ENCODE data around the gene SCAMP3.
"Not testable (repeated sequence)": the region's sequence is repeated elsewhere in the genome, so short reads cannot be mapped to it uniquely, and the experiment has no call there.

The SCAMP3 gene

DNA sequence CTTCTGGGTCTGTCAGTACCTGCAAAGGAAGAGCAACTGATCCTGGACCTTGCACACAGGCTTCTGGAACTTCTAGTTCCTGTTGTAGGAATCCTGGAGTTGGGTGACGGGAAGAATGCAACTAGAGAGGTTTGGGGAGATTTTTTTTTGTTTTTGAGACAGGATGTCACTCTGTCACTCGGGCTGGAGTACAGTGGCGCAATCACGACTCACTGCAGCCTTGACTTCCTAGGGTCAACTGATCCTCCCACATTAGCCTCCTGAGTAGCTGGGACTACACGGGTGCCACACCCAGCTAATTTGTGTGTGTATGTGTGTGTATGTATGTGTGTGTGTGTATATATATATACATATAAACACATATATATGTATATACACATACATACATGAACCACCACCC, 25.7 kb downstream of the SCAMP3 start:
- peaks cover 57 to 63% of the 10 kb centered on the region in 2 experiments for H3K4me1 ChIP-seq (ENCODE audit: control insufficient read depth in 1 of 2, insufficient read depth in 1 of 2, low read depth in 1 of 2, low read length in 1 of 2)
- peaks cover 55% of the 10 kb centered on the region for H3K36me3 ChIP-seq
- TF ChIP-seq CTCF (IDR thresholded peaks at IDR 0.05) = no peak
- no peaks in the 10 kb centered on the region for H3K9me3 ChIP-seq
- no peaks in the 10 kb centered on the region for H3K27me3 ChIP-seq
- peak overlapping the region; percentile 8 to 28 for H3K4me3 ChIP-seq (ENCODE audit: low read depth in 1 of 2, low read length in 1 of 2)
- peak overlapping the region; percentile 80 for H3K27ac ChIP-seq

DNA sequence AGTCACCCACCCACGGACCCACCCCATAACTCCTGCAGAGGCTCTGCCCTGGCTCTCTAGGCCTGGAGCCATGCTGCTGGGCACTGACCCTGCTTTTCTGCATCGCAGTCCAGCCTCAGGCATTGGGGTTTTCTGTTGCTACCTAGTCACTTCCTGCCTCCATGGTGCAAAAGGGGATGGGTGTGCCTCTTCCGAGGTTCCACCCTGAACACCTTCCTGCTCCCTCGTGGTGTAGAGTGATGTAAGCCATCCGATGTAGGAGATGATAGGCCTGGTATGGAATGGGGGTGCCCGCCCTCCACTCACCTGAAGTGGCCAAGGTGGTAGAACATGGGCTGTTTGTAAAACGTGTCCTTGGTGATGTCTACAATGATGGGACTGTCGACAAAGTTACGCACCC, 26.8 kb downstream of the SCAMP3 start:
- H3K27ac ChIP-seq = peak overlapping the region; percentile 80

GRCh38 chr1:155233502-155233901, 28.7 kb downstream of the SCAMP3 start:
- H3K4me3 ChIP-seq (ENCODE audit: low read depth in 1 of 2, low read length in 1 of 2); H3K9me3 ChIP-seq; H3K27me3 ChIP-seq: not testable (repeated sequence)
- Histone ChIP-seq H3K36me3 (peaks cover 40% of the 10 kb centered on the region), H3K27ac (peak overlapping the region; percentile 35), H3K4me1 (ENCODE audit: control insufficient read depth in 1 of 2, insufficient read depth in 1 of 2, low read depth in 1 of 2, low read length in 1 of 2) (peaks cover 33 to 44% of the 10 kb centered on the region in 2 experiments)

More for the DNA sequence above, 26.8 kb downstream of the SCAMP3 start:
- Histone ChIP-seq H3K4me3 (ENCODE audit: low read depth in 1 of 2, low read length in 1 of 2) (peak overlapping the region in 1 of 2 experiments; percentile 8), H3K4me1 (ENCODE audit: control insufficient read depth in 1 of 2, insufficient read depth in 1 of 2, low read depth in 1 of 2, low read length in 1 of 2) (peaks cover 52 to 60% of the 10 kb centered on the region in 2 experiments), H3K36me3 (peaks cover 55% of the 10 kb centered on the region)
- H3K9me3 ChIP-seq, H3K27me3 ChIP-seq: not testable (repeated sequence)

GRCh38 chr1:155232001-155232978, 29.9 kb downstream of the SCAMP3 start:
- H3K27ac ChIP-seq = peak overlapping the region; percentile 35
- H3K4me1 ChIP-seq (ENCODE audit: control insufficient read depth in 1 of 2, insufficient read depth in 1 of 2, low read depth in 1 of 2, low read length in 1 of 2) = peaks cover 33 to 45% of the 10 kb centered on the region in 2 experiments
- not testable (repeated sequence) for H3K9me3 ChIP-seq; H3K27me3 ChIP-seq; H3K4me3 ChIP-seq (ENCODE audit: low read depth in 1 of 2, low read length in 1 of 2)
- peaks cover 29% of the 10 kb centered on the region for H3K36me3 ChIP-seq

- Histone ChIP-seq H3K4me1 (ENCODE audit: control insufficient read depth in 1 of 2, insufficient read depth in 1 of 2, low read depth in 1 of 2, low read length in 1 of 2) (peaks cover 34 to 45% of the 10 kb centered on the region in 2 experiments), H3K27ac (peak overlapping the region; percentile 14), H3K36me3 (peaks cover 19% of the 10 kb centered on the region)
- H3K4me3 ChIP-seq (ENCODE audit: low read depth in 1 of 2, low read length in 1 of 2); H3K9me3 ChIP-seq; H3K27me3 ChIP-seq: not testable (repeated sequence)
These were observed 30.9 kb downstream of the SCAMP3 start for GRCh38 chr1:155231302-155231701.

GRCh38 chr1:155228096-155228427, 34.1 kb downstream of the SCAMP3 start:
- Histone ChIP-seq H3K36me3 (peaks cover 7% of the 10 kb centered on the region), H3K4me3 (ENCODE audit: low read depth in 1 of 2, low read length in 1 of 2) (peak overlapping the region; percentile 78), H3K9me3 (no peaks in the 10 kb centered on the region), H3K4me1 (ENCODE audit: control insufficient read depth in 1 of 2, insufficient read depth in 1 of 2, low read depth in 1 of 2, low read length in 1 of 2) (peaks cover 50 to 62% of the 10 kb centered on the region in 2 experiments), H3K27me3 (no peaks in the 10 kb centered on the region), H3K27ac (peak overlapping the region; percentile 80)
- no peak for TF ChIP-seq CTCF (IDR thresholded peaks at IDR 0.05)

DNA sequence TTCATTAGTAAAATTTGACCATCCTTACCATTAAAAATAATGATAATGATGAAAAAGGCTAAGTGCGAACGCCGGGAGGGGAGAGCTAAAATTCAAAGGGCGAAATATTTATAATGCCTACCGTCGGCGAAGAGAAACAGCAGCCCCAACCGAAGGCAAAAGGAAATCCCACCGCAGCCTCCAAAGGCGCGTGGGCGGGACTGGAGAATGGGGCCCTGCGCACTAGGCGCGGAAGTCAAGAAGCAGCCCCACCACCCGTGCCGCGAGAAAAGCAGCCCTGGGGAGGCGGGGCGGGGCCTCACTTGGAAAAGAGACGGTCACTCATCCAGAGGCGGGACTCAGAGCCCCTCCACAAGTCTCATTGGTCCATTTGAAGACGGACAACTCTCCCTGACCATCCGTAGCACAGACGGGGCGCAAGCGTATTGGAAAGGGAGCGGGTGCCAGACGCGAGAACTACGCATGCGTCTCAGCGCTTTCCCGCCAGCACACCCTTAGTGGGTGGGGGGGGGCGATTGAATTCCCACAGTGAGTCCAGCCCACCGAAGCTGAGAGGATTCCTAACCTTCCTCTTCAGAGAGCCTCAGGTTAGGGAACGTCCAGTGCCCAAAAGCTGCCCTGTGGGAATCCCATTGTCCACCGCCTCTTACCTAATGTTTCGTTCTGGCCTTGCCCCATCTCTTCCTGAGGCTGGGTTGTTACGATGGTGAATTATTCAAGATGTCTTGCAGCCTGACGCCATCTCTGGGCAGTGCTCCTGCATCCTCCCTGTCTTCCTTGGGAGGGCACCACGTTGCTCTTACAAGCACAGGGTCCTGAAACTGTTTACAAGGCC, 34.7 kb downstream of the SCAMP3 start:
- peak overlapping the region; percentile 78 for H3K4me3 ChIP-seq (ENCODE audit: low read depth in 1 of 2, low read length in 1 of 2)
- H3K36me3 ChIP-seq = peaks cover 3% of the 10 kb centered on the region
- TF ChIP-seq CTCF (IDR thresholded peaks at IDR 0.05) = peak; percentile 50
- H3K27ac ChIP-seq = peak overlapping the region; percentile 80
- H3K4me1 ChIP-seq (ENCODE audit: control insufficient read depth in 1 of 2, insufficient read depth in 1 of 2, low read depth in 1 of 2, low read length in 1 of 2) = peaks cover 56 to 67% of the 10 kb centered on the region in 2 experiments
- no peaks in the 10 kb centered on the region for H3K27me3 ChIP-seq
- H3K9me3 ChIP-seq = no peaks in the 10 kb centered on the region

Data from neutrophil (primary cell).